Measurements from ENCODE around the gene DNAJC2.
"Not testable (repeated sequence)": the region's sequence is repeated elsewhere in the genome, so short reads cannot be mapped to it uniquely, and the experiment has no call there.

The DNAJC2 gene

DNA sequence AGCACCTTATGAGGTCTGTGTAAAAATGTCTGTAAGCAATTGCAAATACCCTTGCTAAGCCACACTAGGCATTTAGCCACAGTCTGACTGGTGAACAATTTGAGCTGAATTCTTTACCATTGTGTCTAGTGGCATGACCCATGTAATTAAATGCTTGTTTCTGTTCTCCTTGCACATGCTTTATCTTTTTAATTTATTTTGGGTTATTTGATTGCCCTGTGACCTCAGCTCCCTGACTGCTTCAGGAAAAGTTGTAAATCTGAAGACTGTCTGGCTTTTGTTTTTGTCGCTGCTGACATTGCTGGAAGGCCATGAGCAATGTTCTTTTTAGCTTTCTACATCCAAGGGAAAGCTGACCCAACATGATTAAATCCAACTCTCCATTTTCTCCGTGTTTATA lies 78.3 kb downstream of the DNAJC2 start:
- DNase-seq (ENCODE audit: low read depth in 1 of 2, low spot score in 1 of 2): not testable (repeated sequence)

DNA sequence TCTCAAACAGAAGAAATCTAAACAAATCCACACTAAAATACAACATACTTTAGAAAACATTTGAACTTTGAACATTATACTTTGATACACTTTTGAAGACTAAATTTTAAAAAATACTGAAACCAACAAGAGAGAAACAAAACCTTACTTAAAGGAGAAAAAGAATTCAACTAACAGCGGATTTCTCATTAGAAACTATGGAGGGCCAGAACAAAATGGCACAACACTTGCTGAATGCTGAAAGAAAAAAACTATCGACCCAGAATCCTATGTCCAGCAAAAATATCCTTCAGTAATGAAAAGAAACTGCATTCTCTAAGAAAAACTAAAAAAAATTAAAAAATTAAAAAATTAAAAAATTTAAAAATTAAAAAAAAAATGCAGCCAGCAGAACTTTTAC lies 80.5 kb downstream of the DNAJC2 start:
- not testable (repeated sequence) for DNase-seq (ENCODE audit: low read depth in 1 of 2, low spot score in 1 of 2)

Data from stimulated activated CD4-positive, alpha-beta T cell treated with anti-CD3 and anti-CD28 coated beads, Interleukin-15, amount 100 ng/mL, for 1 hour (primary cell).